DOHH2 (cell line): Measurements from ENCODE around the gene INO80.

ENCODE experiments used
- H3F3A ChIP-seq: fragments of 200-600 bp; sonication (generic), shearing (Covaris generic); 2 replicates; pipeline ENCODE4 v1.6.0; 2016; ENCODE audit warnings: antibody characterized with exemption, mild to moderate bottlenecking; ENCODE audit not compliant: control insufficient read depth, insufficient read depth
- H3K27ac ChIP-seq: fragments of 200-600 bp; sonication (generic); 2 replicates; pipeline ENCODE4 v1.5.1; 2014; ENCODE audit warnings: low read depth, mild to moderate bottlenecking, low read length, moderate library complexity
- H3K27me3 ChIP-seq: fragments of 200-600 bp; sonication (generic); 2 replicates; pipeline ENCODE4 v1.6.1; 2014; ENCODE audit warnings: mild to moderate bottlenecking, low read length, mixed read lengths; ENCODE audit not compliant: control insufficient read depth
- H3K36me3 ChIP-seq: fragments of 200-600 bp; sonication (generic); 2 replicates; pipeline ENCODE4 v1.6.1; 2014; ENCODE audit warnings: mild to moderate bottlenecking, low read length, moderate library complexity, mixed read lengths; ENCODE audit not compliant: control insufficient read depth
- H3K4me1 ChIP-seq: fragments of 200-600 bp; sonication (generic); 2 replicates; pipeline ENCODE4 v1.6.1; 2014; ENCODE audit warnings: mild to moderate bottlenecking, low read length, mixed read lengths; ENCODE audit not compliant: control insufficient read depth
- H3K4me2 ChIP-seq: fragments of 200-600 bp; sonication (generic); 2 replicates; pipeline ENCODE4 v1.6.0; 2014; ENCODE audit warnings: mild to moderate bottlenecking, low read length, moderate library complexity
- H3K4me3 ChIP-seq: fragments of 200-600 bp; sonication (generic); 2 replicates; pipeline ENCODE4 v1.5.1; 2014; ENCODE audit warnings: mild to moderate bottlenecking, low read length, mixed read lengths
- H3K79me2 ChIP-seq: fragments of 200-600 bp; sonication (generic); 2 replicates; pipeline ENCODE4 v1.6.1; 2014; ENCODE audit warnings: mild to moderate bottlenecking, low read length, mixed read lengths; ENCODE audit not compliant: control insufficient read depth
- H3K9me2 ChIP-seq: fragments of 200-600 bp; sonication (generic); replicated peaks from 2 replicates; pipeline ENCODE4 v1.6.1; 2014; ENCODE audit warnings: mild to moderate bottlenecking, low read length, mixed read lengths; ENCODE audit not compliant: control insufficient read depth
- H3K9me3 ChIP-seq: fragments of 200-600 bp; sonication (generic); 2 replicates; pipeline ENCODE4 v1.6.1; 2014; ENCODE audit warnings: antibody characterized with exemption, low read length, mixed read lengths; ENCODE audit not compliant: control insufficient read depth, insufficient read depth
- H4K20me1 ChIP-seq: fragments of 200-600 bp; sonication (generic); 2 replicates; pipeline ENCODE4 v1.6.0; 2014; ENCODE audit warnings: low read depth, mild to moderate bottlenecking, antibody characterized with exemption, low read length, moderate library complexity; ENCODE audit not compliant: control insufficient read depth, insufficient read depth
- EZH2phosphoT487 ChIP-seq: fragments of 200-600 bp; sonication (generic); IDR thresholded peaks from 2 replicates; pipeline ENCODE4 v1.6.1; 2017; ENCODE audit warnings: borderline replicate concordance, mild to moderate bottlenecking, antibody characterized with exemption, low read length, moderate library complexity, mixed read lengths
- TF ChIP-seq, protein P1 (sequence below): fragments of 200-600 bp; sonication (generic); IDR thresholded peaks from one replicate; pipeline ENCODE4 v1.5.1; 2014; ENCODE audit warnings: antibody characterized with exemption, mild to moderate bottlenecking, low read depth, low read length; ENCODE audit not compliant: poor library complexity, severe bottlenecking

INO80 gene

DNA sequence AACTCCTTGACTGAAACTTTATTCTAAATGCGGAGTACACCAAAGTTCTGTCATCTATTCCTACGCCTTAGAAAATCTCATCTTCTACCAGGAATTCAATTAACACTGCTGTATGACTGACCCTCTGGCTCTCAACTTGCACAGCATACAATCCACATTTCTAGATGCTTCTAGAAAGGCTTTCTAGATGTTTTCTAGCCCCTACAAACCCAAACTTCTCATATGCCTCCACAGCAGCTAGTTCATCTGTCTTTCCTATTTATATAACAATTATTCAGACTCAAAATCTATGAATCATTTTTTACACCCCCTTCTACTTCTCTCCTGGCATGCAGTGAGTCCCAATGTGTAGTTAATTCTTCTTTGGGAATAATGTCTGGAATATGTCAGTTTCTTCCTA is 13.2 kb downstream of the INO80 start:
- Histone ChIP-seq H3K79me2 (peaks cover 98% of the 10 kb centered on the region), H3F3A (no peaks in the 10 kb centered on the region), H3K4me2 (no peak overlapping the region), H3K4me3 (no peak overlapping the region), H4K20me1 (no peaks in the 10 kb centered on the region), H3K9me3 (no peaks in the 10 kb centered on the region), H3K27ac (no peak overlapping the region), H3K27me3 (no peaks in the 10 kb centered on the region), H3K9me2 (no peaks in the 10 kb centered on the region), H3K4me1 (peaks cover 6% of the 10 kb centered on the region; the same call in 1 of the 2 replicates), H3K36me3 (peaks cover 10% of the 10 kb centered on the region)
- TF ChIP-seq, protein P1, sequence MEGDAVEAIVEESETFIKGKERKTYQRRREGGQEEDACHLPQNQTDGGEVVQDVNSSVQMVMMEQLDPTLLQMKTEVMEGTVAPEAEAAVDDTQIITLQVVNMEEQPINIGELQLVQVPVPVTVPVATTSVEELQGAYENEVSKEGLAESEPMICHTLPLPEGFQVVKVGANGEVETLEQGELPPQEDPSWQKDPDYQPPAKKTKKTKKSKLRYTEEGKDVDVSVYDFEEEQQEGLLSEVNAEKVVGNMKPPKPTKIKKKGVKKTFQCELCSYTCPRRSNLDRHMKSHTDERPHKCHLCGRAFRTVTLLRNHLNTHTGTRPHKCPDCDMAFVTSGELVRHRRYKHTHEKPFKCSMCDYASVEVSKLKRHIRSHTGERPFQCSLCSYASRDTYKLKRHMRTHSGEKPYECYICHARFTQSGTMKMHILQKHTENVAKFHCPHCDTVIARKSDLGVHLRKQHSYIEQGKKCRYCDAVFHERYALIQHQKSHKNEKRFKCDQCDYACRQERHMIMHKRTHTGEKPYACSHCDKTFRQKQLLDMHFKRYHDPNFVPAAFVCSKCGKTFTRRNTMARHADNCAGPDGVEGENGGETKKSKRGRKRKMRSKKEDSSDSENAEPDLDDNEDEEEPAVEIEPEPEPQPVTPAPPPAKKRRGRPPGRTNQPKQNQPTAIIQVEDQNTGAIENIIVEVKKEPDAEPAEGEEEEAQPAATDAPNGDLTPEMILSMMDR, result no peak
- TF ChIP-seq EZH2phosphoT487, result no peak

DNA sequence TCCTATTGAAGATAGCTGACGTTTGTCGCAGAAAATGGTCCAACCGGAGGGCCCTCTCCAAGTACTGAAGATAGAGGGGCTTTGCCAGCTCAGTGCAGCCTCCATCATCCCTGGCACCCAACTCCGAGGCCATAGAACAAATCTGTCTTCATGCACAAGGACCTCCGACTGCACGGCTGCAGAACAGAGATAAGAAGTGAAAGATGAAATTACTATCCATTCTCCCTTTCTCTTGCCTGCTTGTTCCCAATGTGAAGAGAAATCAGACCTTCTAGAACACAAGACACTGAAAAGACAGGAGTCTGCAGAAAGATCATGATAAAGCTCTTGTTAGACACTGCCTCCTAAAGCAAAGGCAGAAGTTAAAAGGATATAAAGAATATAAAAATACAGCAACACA is 19.9 kb downstream of the INO80 start:
- H3K36me3 ChIP-seq, result peaks cover 53% of the 10 kb centered on the region
- peaks cover 41% of the 10 kb centered on the region for H3K79me2 ChIP-seq

DNA sequence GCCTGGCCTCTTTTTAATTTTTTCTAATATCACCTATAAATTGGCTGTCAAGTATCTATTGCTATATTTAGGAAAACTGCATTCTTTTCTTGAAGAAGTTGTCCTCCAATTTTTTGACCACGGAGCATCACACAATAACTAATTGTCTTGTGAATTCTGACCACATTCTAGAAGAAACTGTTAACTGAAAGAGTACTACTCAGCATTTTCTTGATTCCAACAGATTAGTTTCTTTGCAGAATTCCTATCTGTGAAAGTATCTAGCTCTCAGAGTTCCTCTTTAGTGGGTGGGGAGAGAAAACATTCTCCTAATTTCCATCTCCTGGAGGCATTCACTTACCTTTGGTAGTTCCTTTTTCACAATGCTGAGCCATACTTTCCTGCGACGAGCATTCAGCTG is 31.1 kb downstream of the INO80 start:
- Histone ChIP-seq H3K4me1 (peaks cover 13% of the 10 kb centered on the region), H3K27ac (no peak overlapping the region), H3K9me3 (no peaks in the 10 kb centered on the region), H3K4me2 (no peak overlapping the region), H3F3A (0 out of 2 replicates have a peak, but pooled peaks cover 5% of the 10 kb centered on the region), H3K4me3 (no peak overlapping the region), H3K79me2 (no peaks in the 10 kb centered on the region), H3K36me3 (peaks cover 82% of the 10 kb centered on the region), H3K27me3 (no peaks in the 10 kb centered on the region), H4K20me1 (no peaks in the 10 kb centered on the region), H3K9me2 (no peaks in the 10 kb centered on the region)
- TF ChIP-seq, protein P1, result no peak
- no peak for TF ChIP-seq EZH2phosphoT487

More for the DNA sequence above, 19.9 kb downstream of the INO80 start:
- no peaks in the 10 kb centered on the region for H4K20me1 ChIP-seq
- H3K27me3 ChIP-seq, result no peaks in the 10 kb centered on the region
- no peaks in the 10 kb centered on the region for H3K9me3 ChIP-seq
- no peaks in the 10 kb centered on the region for H3K9me2 ChIP-seq
- H3K4me3 ChIP-seq, result no peak overlapping the region
- no peaks in the 10 kb centered on the region for H3F3A ChIP-seq
- no peak overlapping the region for H3K4me2 ChIP-seq
- H3K4me1 ChIP-seq, result no peaks in the 10 kb centered on the region
- TF ChIP-seq EZH2phosphoT487, result no peak
- TF ChIP-seq, protein P1, result no peak
- no peak overlapping the region for H3K27ac ChIP-seq

DNA sequence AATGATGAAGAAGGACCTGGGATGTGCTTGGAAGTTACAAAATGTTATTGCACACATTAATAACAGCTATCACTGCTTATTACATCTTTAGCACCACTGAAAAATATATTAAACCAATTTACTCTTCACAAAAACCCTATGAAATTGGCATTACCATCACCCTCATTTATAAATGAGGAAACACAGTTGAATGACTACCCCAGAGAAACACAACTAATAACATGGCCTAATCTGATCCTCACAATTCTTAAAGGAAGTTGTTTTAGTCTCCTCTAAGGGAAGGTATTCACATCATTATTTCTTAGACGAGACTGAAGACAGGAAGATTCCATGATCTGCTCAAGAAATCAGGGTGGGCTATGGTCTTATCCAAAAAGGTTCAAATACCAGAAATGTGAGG is 35.9 kb downstream of the INO80 start:
- no peak overlapping the region for H3K4me2 ChIP-seq
- H3K9me3 ChIP-seq, result no peaks in the 10 kb centered on the region
- no peaks in the 10 kb centered on the region for H3K79me2 ChIP-seq
- H3F3A ChIP-seq, result no peaks in the 10 kb centered on the region
- no peaks in the 10 kb centered on the region for H4K20me1 ChIP-seq
- TF ChIP-seq, protein P1, result no peak
- TF ChIP-seq EZH2phosphoT487, result no peak
- H3K36me3 ChIP-seq, result peaks cover 84% of the 10 kb centered on the region
- H3K27ac ChIP-seq, result no peak overlapping the region
- H3K9me2 ChIP-seq, result no peaks in the 10 kb centered on the region
- no peak overlapping the region for H3K4me3 ChIP-seq
- H3K27me3 ChIP-seq, result no peaks in the 10 kb centered on the region
- peaks cover 10% of the 10 kb centered on the region for H3K4me1 ChIP-seq
